Stimulated activated naive B cell treated with anti-CD40 and anti-IgM and Interleukin-4, amounts not matched to agents 10 μg/mL and 1 μg/mL and 100 μg/mL, for 72 hours (primary cell): Measurements from ENCODE around the gene CCDC12.
"Not testable (repeated sequence)": the region's sequence is repeated elsewhere in the genome, so short reads cannot be mapped to it uniquely, and the experiment has no call there.

Experiments used
- ATAC-seq, 2 donors: fragments of 150-1000 bp; cut with Tn5 transposase; replicated peaks; 2 replicates each; pipeline ENCODE4 v1.10.0; 2021; ENCODE audit warnings: moderate library complexity in 1 of 2
- DNase-seq: peaks from one replicate; pipeline ENCODE4 v3.0.0; 2021
- H3K27ac Mint-ChIP-seq: one replicate; pipeline ENCODE4 v1.8.0; 2022; ENCODE audit warnings: mild to moderate bottlenecking, mixed read lengths
- H3K27me3 Mint-ChIP-seq, 2 donors: one replicate each; pipeline ENCODE4 v1.8.0; 2022; ENCODE audit warnings: mixed read lengths in 2 of 2
- H3K36me3 Mint-ChIP-seq, 2 donors: one replicate each; pipeline ENCODE4 v1.8.0; 2022; ENCODE audit warnings: mixed read lengths in 2 of 2, mild to moderate bottlenecking in 1 of 2
- H3K4me1 Mint-ChIP-seq, 2 donors: one replicate each; pipeline ENCODE4 v1.8.0; 2022; ENCODE audit warnings: mixed read lengths in 2 of 2, mild to moderate bottlenecking in 1 of 2
- H3K4me3 Mint-ChIP-seq, 2 donors: one replicate each; pipeline ENCODE4 v1.8.0; 2022; ENCODE audit warnings: mild to moderate bottlenecking in 2 of 2, mixed read lengths in 2 of 2, moderate library complexity in 1 of 2
- H3K9me3 Mint-ChIP-seq, 2 donors: one replicate each; pipeline ENCODE4 v1.8.0; 2022; ENCODE audit warnings: mixed read lengths in 2 of 2, mild to moderate bottlenecking in 1 of 2

The CCDC12 gene

DNA sequence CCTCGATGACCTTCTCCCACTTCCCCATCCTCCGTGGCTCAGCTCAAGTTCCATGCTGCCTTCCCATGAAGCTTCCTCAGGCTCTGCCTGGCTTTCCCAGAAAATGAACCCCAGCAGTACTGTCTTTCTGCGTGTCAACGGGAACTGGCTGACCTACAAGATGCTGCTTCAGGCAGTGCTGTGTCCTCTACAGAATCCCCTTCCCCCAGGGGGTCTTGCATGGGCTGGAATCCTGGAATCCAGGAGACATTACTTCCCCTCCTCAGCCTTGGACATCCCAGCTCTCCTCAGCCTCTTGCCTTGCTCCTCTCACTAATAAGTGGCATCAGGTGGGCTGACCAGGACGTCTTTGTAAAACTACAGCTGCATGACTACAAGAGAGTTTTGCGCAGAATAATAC is 5.4 kb downstream of the CCDC12 start:
- Mint-ChIP-seq H3K36me3 (peaks cover 49 to 67% of the 10 kb centered on the region in 2 donors), H3K27me3 (no peaks in the 10 kb centered on the region), H3K27ac (peak overlapping the region; percentile 62), H3K9me3 (no peaks in the 10 kb centered on the region), H3K4me3 (peak overlapping the region; percentile 10 to 76), H3K4me1 (peaks cover 66 to 88% of the 10 kb centered on the region in 2 donors)
- DNase-seq (no peak), ATAC-seq (no peak)

DNA sequence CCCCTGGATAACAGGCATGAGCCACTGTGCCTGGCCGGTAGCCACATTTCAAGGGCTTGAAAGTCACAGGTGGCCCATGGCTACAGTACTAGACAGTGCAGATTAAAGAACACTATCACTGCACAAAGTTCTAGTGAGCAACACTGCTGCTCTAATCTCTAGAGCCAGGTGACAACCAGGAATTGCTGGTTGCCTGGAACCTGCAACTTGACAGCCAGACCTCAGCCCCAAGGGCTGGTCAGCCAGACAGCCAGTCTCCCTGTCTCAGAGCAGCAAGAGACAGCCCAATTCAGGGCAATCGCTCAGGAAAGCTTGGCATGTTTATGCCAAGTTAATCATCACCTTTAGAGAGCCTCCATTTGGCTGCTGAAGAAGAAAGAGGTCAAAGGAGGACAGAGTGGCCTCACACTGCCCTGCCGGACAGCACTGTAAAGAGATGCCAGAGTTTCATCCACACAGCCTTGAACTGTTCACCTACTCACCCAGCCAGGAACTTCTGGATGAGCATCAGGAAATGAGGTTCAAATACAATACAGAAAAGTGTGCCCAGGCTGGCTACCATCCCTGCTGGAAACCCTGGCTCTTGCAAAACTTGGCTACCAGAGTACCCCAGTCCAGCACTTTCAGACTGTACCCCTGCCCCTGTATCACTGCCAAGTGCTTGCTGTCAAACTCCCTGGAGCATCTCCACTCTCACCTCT is 6.0 kb downstream of the CCDC12 start:
- peaks cover 71 to 94% of the 10 kb centered on the region in 2 donors for H3K4me1 Mint-ChIP-seq
- ATAC-seq: no peak
- peak overlapping the region; percentile 10 to 76 for H3K4me3 Mint-ChIP-seq
- H3K27ac Mint-ChIP-seq: no peak overlapping the region
- no peaks in the 10 kb centered on the region for H3K9me3 Mint-ChIP-seq
- H3K27me3 Mint-ChIP-seq: no peaks in the 10 kb centered on the region
- peaks cover 51 to 69% of the 10 kb centered on the region in 2 donors for H3K36me3 Mint-ChIP-seq
- no peak for DNase-seq

DNA sequence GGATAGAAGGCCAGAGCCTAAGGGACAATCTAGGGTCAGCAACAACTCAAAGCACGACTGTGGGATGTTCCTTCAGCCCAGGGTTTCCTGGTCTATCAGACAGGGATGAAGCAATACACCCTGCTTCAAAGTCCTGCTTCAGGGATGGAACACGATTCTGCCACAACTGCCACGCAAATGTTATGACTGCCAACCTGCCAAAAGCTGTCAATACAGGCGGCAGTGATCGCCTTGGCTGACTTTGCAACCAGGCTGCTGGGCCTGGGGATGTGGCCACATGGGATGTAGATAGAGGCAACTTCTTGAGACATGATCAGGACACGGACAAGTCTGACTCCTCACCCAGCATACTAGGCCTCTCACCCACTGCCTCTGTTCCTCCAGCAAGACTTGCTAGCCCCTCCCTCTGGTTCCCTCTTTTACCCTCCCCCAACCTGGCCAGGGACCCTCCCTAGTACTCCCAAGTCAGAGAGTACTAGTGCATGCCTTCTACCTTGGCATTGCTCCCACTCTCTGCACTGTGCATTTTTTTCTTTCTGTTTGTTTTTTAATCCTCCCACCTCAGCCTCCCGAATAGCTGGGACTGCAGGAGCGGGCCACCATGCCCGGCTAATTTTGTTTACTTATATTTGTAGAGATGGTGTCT is 7.6 kb downstream of the CCDC12 start:
- ATAC-seq: no peak
- Mint-ChIP-seq H3K27ac (peak overlapping the region; percentile 81), H3K4me3 (no peak overlapping the region), H3K36me3 (peaks cover 49 to 66% of the 10 kb centered on the region in 2 donors), H3K27me3 (no peaks in the 10 kb centered on the region), H3K4me1 (peaks cover 68 to 88% of the 10 kb centered on the region in 2 donors), H3K9me3 (no peaks in the 10 kb centered on the region)
- DNase-seq: no peak

DNA sequence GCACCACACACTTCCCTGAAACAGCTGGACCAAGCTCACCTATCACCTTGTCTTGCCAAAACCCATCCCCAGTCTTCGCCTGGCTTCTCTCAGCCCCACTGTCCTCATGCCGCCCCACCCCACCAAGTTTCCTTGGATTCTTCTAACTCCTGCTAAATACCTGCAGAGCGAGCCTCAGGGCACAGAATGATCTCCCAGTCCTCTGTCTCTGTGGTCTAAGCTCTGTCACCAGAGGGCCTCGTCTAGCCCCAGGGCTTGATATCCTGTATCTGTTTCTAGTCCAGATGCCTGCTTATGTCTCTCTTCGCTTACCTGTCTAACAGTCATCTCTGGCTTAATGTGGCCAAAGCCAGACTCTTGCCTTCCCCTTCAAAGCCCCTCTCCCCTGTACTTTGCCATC is 9.7 kb downstream of the CCDC12 start:
- Mint-ChIP-seq H3K27me3 (no peaks in the 10 kb centered on the region), H3K27ac (peak overlapping the region; percentile 79), H3K9me3 (peaks cover 0 to 2% of the 10 kb centered on the region in 2 donors), H3K4me3 (peak overlapping the region in 1 of 2 donors; percentile 3), H3K36me3 (peaks cover 50 to 68% of the 10 kb centered on the region in 2 donors), H3K4me1 (peaks cover 68 to 87% of the 10 kb centered on the region in 2 donors)
- ATAC-seq: peak; percentile 11
- no peak for DNase-seq

DNA sequence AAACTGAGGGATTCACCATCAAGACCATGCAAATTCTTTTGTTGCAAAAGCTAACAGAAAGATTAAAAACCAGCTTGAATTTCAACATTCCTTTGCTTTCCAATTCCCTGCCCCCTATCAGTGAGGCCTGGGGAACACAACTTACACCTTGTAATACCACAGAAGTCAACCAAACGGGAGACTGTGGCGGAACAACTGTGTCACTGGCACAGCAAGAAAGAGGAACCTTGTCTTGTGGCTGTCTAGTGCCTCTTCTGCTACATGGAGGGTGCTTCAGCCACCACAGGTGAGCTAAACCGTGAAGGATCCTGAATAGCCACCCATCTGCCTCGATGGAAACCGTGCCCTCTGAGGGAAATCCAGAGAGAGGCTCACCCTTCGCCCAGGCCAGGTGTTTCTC is 11.4 kb downstream of the CCDC12 start:
- peaks cover 0 to 2% of the 10 kb centered on the region in 2 donors for H3K9me3 Mint-ChIP-seq
- peak; percentile 60 for DNase-seq
- peaks cover 52 to 69% of the 10 kb centered on the region in 2 donors for H3K36me3 Mint-ChIP-seq
- peak; percentile 95 to 96 for ATAC-seq
- H3K4me3 Mint-ChIP-seq: peak overlapping the region; percentile 45 to 69
- peak overlapping the region; percentile 87 for H3K27ac Mint-ChIP-seq
- no peaks in the 10 kb centered on the region for H3K27me3 Mint-ChIP-seq
- peaks cover 69 to 87% of the 10 kb centered on the region in 2 donors for H3K4me1 Mint-ChIP-seq

DNA sequence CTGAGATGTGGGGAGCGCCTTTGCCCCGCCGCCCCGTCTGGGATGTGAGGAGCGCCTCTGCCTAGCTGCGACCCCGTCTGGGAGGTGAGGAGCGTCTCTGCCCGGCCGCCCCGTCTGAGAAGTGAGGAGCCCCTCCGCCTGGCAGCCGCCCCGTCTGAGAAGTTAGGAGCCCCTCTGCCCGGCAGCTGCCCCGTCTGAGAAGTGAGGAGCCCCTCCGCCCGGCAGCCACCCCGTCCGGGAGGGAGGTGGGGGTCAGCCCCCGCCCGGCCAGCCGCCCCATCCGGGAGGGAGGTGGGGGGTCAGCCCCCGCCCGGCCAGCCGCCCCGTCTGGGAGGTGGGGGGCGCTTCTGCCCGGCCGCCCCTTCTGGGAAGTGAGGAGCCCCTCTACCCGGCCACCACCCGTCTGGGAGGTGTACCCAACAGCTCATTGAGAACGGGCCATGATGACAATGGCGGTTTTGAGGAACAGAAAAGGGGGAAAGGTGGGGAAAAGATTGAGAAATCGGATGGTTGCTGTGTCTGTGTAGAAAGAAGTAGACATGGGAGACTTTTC is 12.4 kb downstream of the CCDC12 start:
- ATAC-seq, H3K9me3 Mint-ChIP-seq, DNase-seq, H3K4me3 Mint-ChIP-seq, H3K27me3 Mint-ChIP-seq, H3K27ac Mint-ChIP-seq: not testable (repeated sequence)
- peaks cover 54 to 72% of the 10 kb centered on the region in 2 donors for H3K36me3 Mint-ChIP-seq
- H3K4me1 Mint-ChIP-seq: peaks cover 72 to 87% of the 10 kb centered on the region in 2 donors

DNA sequence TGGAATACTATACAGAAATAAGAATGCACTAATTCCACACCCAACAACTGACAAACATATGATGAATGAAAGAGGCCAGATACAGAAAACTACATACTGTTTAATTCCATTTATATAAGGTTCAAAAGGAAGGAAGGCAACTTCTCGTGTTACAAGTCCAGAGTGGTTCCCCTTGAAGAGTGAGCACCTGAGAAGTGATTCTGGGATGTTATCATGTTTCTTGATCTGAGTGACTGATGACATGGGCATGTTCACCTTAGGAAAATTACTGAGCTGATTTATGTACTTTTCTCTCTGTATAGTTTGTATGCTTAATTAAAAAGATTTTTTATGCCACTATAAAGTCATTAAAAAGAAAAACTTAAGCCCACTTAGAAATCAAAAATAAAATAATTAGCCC is 13.6 kb downstream of the CCDC12 start:
- peaks cover 59 to 70% of the 10 kb centered on the region in 2 donors for H3K36me3 Mint-ChIP-seq
- H3K4me3 Mint-ChIP-seq: no peak overlapping the region
- H3K27me3 Mint-ChIP-seq: no peaks in the 10 kb centered on the region
- peaks cover 0 to 2% of the 10 kb centered on the region in 2 donors for H3K9me3 Mint-ChIP-seq
- peaks cover 71 to 87% of the 10 kb centered on the region in 2 donors for H3K4me1 Mint-ChIP-seq
- no peak overlapping the region for H3K27ac Mint-ChIP-seq
- no peak for ATAC-seq
- DNase-seq: no peak

DNA sequence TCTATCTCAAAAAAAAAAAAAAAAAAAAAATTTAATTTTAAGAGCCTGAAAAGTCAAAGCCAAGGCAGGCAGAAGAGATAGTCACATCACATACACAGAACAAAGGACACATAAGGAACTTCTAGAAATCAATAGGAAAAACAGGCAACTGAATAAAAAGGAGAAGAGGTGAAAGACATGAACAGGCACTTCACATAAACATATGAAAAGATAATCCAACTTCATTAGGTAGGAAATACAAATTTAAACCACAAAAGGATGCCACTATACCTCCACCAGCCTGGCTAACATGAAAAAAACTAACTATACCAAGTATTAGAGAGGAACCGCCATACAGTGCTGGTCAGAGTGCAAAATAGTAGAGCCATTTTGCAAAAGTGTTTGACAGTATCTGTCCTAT is 14.1 kb downstream of the CCDC12 start:
- no peak for DNase-seq
- no peak for ATAC-seq
- Mint-ChIP-seq H3K27me3 (no peaks in the 10 kb centered on the region), H3K4me3 (no peak overlapping the region), H3K9me3 (peaks cover 0 to 2% of the 10 kb centered on the region in 2 donors), H3K27ac (no peak overlapping the region), H3K4me1 (peaks cover 70 to 86% of the 10 kb centered on the region in 2 donors), H3K36me3 (peaks cover 61 to 71% of the 10 kb centered on the region in 2 donors)

DNA sequence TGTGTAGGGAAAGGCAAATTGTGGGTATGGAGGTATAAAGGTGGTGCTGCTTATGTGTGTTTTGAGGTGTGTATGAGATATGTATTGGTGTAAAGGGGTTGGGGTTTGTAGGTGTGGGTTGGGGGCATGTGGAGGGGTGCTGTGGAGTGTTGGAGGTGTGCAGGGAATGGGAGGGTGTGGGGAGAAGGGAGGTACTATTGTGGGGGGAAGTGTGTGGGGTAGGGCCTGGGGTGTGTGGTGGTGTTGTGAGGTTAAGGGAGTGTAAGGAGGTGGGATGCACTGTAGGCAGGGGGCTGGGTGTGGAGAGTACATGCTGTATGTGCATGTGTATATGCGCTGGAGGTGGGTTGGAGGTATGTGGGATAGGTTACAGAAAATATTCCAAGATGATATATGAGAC is 15.7 kb downstream of the CCDC12 start:
- DNase-seq: no peak
- no peak for ATAC-seq
- Mint-ChIP-seq H3K4me1 (peaks cover 68 to 86% of the 10 kb centered on the region in 2 donors), H3K27ac (peak overlapping the region; percentile 90), H3K36me3 (peaks cover 59 to 70% of the 10 kb centered on the region in 2 donors), H3K27me3 (no peaks in the 10 kb centered on the region), H3K4me3 (peak overlapping the region; percentile 71 to 76), H3K9me3 (peaks cover 0 to 2% of the 10 kb centered on the region in 2 donors)

DNA sequence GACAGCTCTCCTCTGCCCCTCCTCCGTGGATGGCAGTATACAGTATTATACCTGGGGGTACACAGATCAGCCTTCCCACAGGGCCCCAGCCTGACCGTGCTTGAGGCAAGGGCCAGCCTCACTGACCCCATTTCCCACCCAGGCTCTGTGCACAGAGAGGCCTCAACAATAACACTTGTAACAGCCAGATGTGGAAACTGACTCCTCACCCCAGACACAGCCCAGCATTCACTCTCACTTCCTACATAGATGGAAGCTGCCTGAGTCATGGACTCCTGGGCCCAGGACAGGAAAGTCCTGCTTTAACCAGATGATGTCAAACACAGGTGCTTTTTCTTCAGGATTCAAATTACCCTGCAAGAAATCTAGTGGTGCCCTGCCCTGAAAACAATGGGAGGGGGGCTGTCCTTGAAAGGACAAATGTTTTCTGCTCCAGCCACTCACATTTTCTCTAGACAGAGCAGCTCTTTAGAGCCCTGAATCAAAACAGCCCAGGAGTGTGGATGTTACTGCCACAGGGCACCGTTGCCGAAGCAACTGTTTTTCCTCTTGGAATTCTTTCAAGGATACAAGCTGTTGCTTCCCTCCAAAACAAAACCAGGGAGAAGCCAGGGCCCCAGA is 16.4 kb downstream of the CCDC12 start:
- peaks cover 68 to 86% of the 10 kb centered on the region in 2 donors for H3K4me1 Mint-ChIP-seq
- ATAC-seq (peak; percentile 74), DNase-seq (peak; percentile 37)
- H3K36me3 Mint-ChIP-seq: peaks cover 54 to 70% of the 10 kb centered on the region in 2 donors
- H3K27ac Mint-ChIP-seq: peak overlapping the region; percentile 90
- peak overlapping the region; percentile 71 to 76 for H3K4me3 Mint-ChIP-seq
- peaks cover 0 to 2% of the 10 kb centered on the region in 2 donors for H3K9me3 Mint-ChIP-seq
- H3K27me3 Mint-ChIP-seq: no peaks in the 10 kb centered on the region

DNA sequence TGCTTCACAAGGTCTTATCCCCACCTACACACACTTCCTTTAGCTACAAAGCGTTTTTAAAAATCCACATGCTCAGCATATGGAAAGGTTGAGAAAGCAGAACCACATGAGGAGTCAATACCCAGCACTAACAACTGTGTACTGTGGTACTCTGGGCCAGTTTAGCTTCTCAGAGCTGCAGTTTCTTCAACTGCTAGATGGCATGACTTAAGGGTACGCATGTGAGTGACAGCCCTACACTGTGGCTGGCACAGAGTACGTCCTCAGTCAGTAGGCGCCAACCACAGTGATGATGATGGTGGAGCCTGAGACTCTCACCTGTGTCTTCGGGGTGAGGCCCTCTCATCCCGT is 17.4 kb downstream of the CCDC12 start:
- Mint-ChIP-seq H3K4me3 (peak overlapping the region; percentile 71 to 76), H3K9me3 (peaks cover 0 to 2% of the 10 kb centered on the region in 2 donors), H3K27ac (peak overlapping the region; percentile 90), H3K36me3 (peaks cover 53 to 72% of the 10 kb centered on the region in 2 donors), H3K27me3 (no peaks in the 10 kb centered on the region), H3K4me1 (peaks cover 74 to 92% of the 10 kb centered on the region in 2 donors)
- ATAC-seq (peak; percentile 62 to 63), DNase-seq (no peak)

DNA sequence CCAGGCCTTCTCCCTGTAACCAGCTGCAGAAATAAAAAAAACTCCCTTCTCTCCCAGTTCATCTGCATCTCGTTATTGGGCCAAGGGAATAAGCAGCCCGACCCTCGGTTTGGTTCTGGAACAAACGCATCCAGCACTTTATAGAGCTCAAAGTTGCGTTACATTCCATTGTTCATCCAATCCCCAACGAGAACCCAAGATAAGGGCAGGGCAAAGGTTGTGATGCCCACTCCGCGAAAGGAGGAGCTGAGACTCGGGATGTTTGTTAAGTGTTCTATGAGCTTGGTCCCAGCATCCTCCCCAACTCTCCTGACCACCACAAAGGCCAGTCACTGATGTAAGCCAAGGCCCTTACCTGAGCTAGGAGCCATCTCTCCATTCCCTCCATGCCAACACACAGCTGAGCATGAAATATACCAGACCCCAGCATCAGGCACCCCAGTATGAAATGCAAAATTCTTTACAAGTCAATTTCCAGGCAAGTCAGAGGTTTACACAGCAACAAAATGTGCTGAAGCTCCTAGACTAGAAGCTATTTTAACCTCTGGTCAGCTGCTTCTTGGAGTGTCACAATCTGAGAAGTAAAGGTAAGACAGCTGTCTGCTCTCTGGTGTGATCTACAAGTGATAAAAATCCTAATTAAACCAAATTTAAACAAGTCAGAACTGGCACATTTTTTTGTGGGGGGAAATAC is 17.9 kb downstream of the CCDC12 start:
- no peak for ATAC-seq
- H3K36me3 Mint-ChIP-seq: peaks cover 53 to 72% of the 10 kb centered on the region in 2 donors

DNA sequence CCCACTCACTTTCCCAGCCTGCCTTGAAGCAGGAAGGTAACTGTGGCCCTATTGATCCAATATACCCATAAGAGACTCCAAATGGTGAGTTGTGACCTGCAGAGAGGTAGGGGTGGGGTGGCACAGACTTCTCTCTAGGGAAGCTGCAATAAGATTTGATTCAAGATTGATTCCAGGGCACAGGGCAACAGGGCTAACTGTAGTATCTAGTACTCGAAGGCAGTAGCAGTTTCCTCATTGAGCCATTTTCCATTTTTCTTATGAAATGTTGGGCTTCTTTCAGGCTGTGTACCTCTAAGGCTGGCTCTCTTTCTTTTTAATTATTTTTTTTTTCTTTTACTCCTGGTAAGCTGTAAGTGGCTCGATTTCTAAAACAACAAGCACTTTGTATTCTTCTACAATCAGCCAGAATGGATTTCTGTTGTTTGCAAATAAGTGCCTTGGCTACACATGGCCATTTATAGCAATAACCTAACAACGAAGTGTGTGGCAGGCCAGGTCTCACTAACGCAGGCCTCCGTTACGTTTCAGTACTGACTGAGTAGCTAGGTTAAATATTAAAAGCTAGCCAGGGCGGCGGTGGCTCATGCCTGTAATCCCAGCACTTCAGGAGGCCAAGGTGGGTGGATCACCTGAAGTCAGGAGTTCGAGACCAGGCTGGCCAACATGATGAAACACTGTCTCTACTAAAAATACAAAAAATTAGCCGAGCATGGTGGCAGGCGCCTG is 19.3 kb downstream of the CCDC12 start:
- peaks cover 81 to 98% of the 10 kb centered on the region in 2 donors for H3K4me1 Mint-ChIP-seq
- H3K27me3 Mint-ChIP-seq: no peaks in the 10 kb centered on the region
- DNase-seq (no peak), ATAC-seq (no peak)
- H3K36me3 Mint-ChIP-seq: peaks cover 45 to 66% of the 10 kb centered on the region in 2 donors
- H3K4me3 Mint-ChIP-seq: peak overlapping the region in 1 of 2 donors; percentile 52
- no peaks in the 10 kb centered on the region for H3K9me3 Mint-ChIP-seq
- H3K27ac Mint-ChIP-seq: peak overlapping the region; percentile 95

More for the DNA sequence above, 17.9 kb downstream of the CCDC12 start:
- Mint-ChIP-seq H3K9me3 (peaks cover 0 to 2% of the 10 kb centered on the region in 2 donors), H3K4me3 (peak overlapping the region; percentile 71 to 76), H3K27ac (peak overlapping the region; percentile 90), H3K27me3 (no peaks in the 10 kb centered on the region), H3K4me1 (peaks cover 79 to 97% of the 10 kb centered on the region in 2 donors)
- no peak for DNase-seq
